ENCODE data around the gene PCNX1. TPM values are rescaled to one million over a fixed set of nuclear protein-coding genes. Genes with fewer than 3 reads are reported as not detected.
"Not testable (repeated sequence)": the region's sequence is repeated elsewhere in the genome, so short reads cannot be mapped to it uniquely, and the experiment has no call there.

Gene PCNX1
- total RNA-seq, 2 experiments from 2014 or later: 31.0 to 37.4 TPM

- Mint-ChIP-seq H3K27me3 (no peaks in the 10 kb centered on the region), H3K9me3 (peaks cover 15% of the 10 kb centered on the region), H3K4me1 (peaks cover 34% of the 10 kb centered on the region), H3K4me3 (no peak overlapping the region), H3K27ac (peak overlapping the region; percentile 11), H3K36me3 (peaks cover 47% of the 10 kb centered on the region)
- DNase-seq: no peak
These were observed 115.7 kb downstream of the PCNX1 start for GRCh38 chr14:71022939-71023338.

GRCh38 chr14:71029236-71029781, 122.0 kb downstream of the PCNX1 start:
- peaks cover 2% of the 10 kb centered on the region for H3K4me1 Mint-ChIP-seq
- H3K36me3 Mint-ChIP-seq: peaks cover 14% of the 10 kb centered on the region
- no peaks in the 10 kb centered on the region for H3K9me3 Mint-ChIP-seq
- no peak overlapping the region for H3K4me3 Mint-ChIP-seq
- H3K27ac Mint-ChIP-seq: no peak overlapping the region
- no peaks in the 10 kb centered on the region for H3K27me3 Mint-ChIP-seq
- no peak for DNase-seq

GRCh38 chr14:71031000-71031399, 123.7 kb downstream of the PCNX1 start:
- Mint-ChIP-seq H3K27me3 (no peaks in the 10 kb centered on the region), H3K27ac (no peak overlapping the region), H3K36me3 (peaks cover 21% of the 10 kb centered on the region)

GRCh38 chr14:71036433-71036832, 129.2 kb downstream of the PCNX1 start:
- H3K4me1 Mint-ChIP-seq: no peaks in the 10 kb centered on the region
- H3K27me3 Mint-ChIP-seq: no peaks in the 10 kb centered on the region
- DNase-seq: no peak
- H3K9me3 Mint-ChIP-seq: peaks cover 19% of the 10 kb centered on the region
- H3K4me3 Mint-ChIP-seq: no peak overlapping the region
- no peak overlapping the region for H3K27ac Mint-ChIP-seq
- peaks cover 54% of the 10 kb centered on the region for H3K36me3 Mint-ChIP-seq

More at GRCh38 chr14:71031000-71031399, 123.7 kb downstream of the PCNX1 start:
- Mint-ChIP-seq H3K9me3 (no peaks in the 10 kb centered on the region), H3K4me3 (no peak overlapping the region), H3K4me1 (peaks cover 2% of the 10 kb centered on the region)
- DNase-seq: no peak

- Mint-ChIP-seq H3K4me3 (no peak overlapping the region), H3K27ac (no peak overlapping the region), H3K36me3 (peaks cover 25% of the 10 kb centered on the region), H3K9me3 (peaks cover 8% of the 10 kb centered on the region), H3K27me3 (no peaks in the 10 kb centered on the region), H3K4me1 (peaks cover 8% of the 10 kb centered on the region)
- DNase-seq: no peak
These were observed 141.1 kb downstream of the PCNX1 start for GRCh38 chr14:71048393-71048792.

- Mint-ChIP-seq H3K36me3 (peaks cover 17% of the 10 kb centered on the region), H3K27ac (no peak overlapping the region), H3K4me3 (no peak overlapping the region)
These were observed 142.3 kb downstream of the PCNX1 start for GRCh38 chr14:71049435-71050133.

GRCh38 chr14:71050227-71050823, 143.1 kb downstream of the PCNX1 start:
- peaks cover 14% of the 10 kb centered on the region for H3K36me3 Mint-ChIP-seq
- no peak overlapping the region for H3K4me3 Mint-ChIP-seq
- H3K4me1 Mint-ChIP-seq: peaks cover 2% of the 10 kb centered on the region
- H3K27me3 Mint-ChIP-seq: no peaks in the 10 kb centered on the region
- H3K9me3 Mint-ChIP-seq: no peaks in the 10 kb centered on the region
- no peak overlapping the region for H3K27ac Mint-ChIP-seq
- no peak for DNase-seq

More at GRCh38 chr14:71049435-71050133, 142.3 kb downstream of the PCNX1 start:
- peaks cover 4% of the 10 kb centered on the region for H3K4me1 Mint-ChIP-seq
- no peaks in the 10 kb centered on the region for H3K27me3 Mint-ChIP-seq
- no peaks in the 10 kb centered on the region for H3K9me3 Mint-ChIP-seq
- no peak for DNase-seq

GRCh38 chr14:71054706-71055105, 147.4 kb downstream of the PCNX1 start:
- Mint-ChIP-seq H3K36me3 (peaks cover 18% of the 10 kb centered on the region), H3K4me1 (no peaks in the 10 kb centered on the region), H3K27ac (no peak overlapping the region), H3K27me3 (no peaks in the 10 kb centered on the region), H3K4me3 (no peak overlapping the region), H3K9me3 (no peaks in the 10 kb centered on the region)
- DNase-seq: no peak

GRCh38 chr14:71056168-71056567, 148.9 kb downstream of the PCNX1 start:
- DNase-seq: no peak
- Mint-ChIP-seq H3K36me3 (peaks cover 25% of the 10 kb centered on the region), H3K9me3 (no peaks in the 10 kb centered on the region)

GRCh38 chr14:71060274-71060673, 153.0 kb downstream of the PCNX1 start:
- no peak for DNase-seq
- Mint-ChIP-seq H3K27ac (peak overlapping the region; percentile 35), H3K36me3 (peaks cover 44% of the 10 kb centered on the region), H3K9me3 (peaks cover 6% of the 10 kb centered on the region), H3K4me1 (peaks cover 1% of the 10 kb centered on the region), H3K4me3 (no peak overlapping the region), H3K27me3 (no peaks in the 10 kb centered on the region)

More at GRCh38 chr14:71056168-71056567, 148.9 kb downstream of the PCNX1 start:
- H3K27me3 Mint-ChIP-seq: no peaks in the 10 kb centered on the region
- no peaks in the 10 kb centered on the region for H3K4me1 Mint-ChIP-seq
- H3K4me3 Mint-ChIP-seq: no peak overlapping the region
- no peak overlapping the region for H3K27ac Mint-ChIP-seq

GRCh38 chr14:71060825-71061455, 153.7 kb downstream of the PCNX1 start:
- Mint-ChIP-seq H3K4me3 (no peak overlapping the region), H3K36me3 (peaks cover 51% of the 10 kb centered on the region), H3K4me1 (peaks cover 1% of the 10 kb centered on the region), H3K9me3 (peaks cover 10% of the 10 kb centered on the region), H3K27ac (no peak overlapping the region), H3K27me3 (no peaks in the 10 kb centered on the region)
- DNase-seq: no peak

- no peak overlapping the region for H3K4me3 Mint-ChIP-seq
- H3K36me3 Mint-ChIP-seq: peaks cover 56% of the 10 kb centered on the region
- no peaks in the 10 kb centered on the region for H3K27me3 Mint-ChIP-seq
- DNase-seq: no peak
- no peak overlapping the region for H3K27ac Mint-ChIP-seq
- H3K9me3 Mint-ChIP-seq: peaks cover 10% of the 10 kb centered on the region
- peaks cover 1% of the 10 kb centered on the region for H3K4me1 Mint-ChIP-seq
These were observed 154.2 kb downstream of the PCNX1 start for GRCh38 chr14:71061458-71061857.

- no peak for DNase-seq
- Mint-ChIP-seq H3K27ac (no peak overlapping the region), H3K27me3 (no peaks in the 10 kb centered on the region), H3K4me1 (peaks cover 1% of the 10 kb centered on the region), H3K4me3 (no peak overlapping the region), H3K9me3 (peaks cover 10% of the 10 kb centered on the region), H3K36me3 (peaks cover 62% of the 10 kb centered on the region)
These were observed 155.5 kb downstream of the PCNX1 start for GRCh38 chr14:71062581-71063303.

- no peak overlapping the region for H3K4me3 Mint-ChIP-seq
- peaks cover 1% of the 10 kb centered on the region for H3K4me1 Mint-ChIP-seq
- no peaks in the 10 kb centered on the region for H3K27me3 Mint-ChIP-seq
- H3K27ac Mint-ChIP-seq: no peak overlapping the region
- H3K36me3 Mint-ChIP-seq: peaks cover 59% of the 10 kb centered on the region
- DNase-seq: no peak
- H3K9me3 Mint-ChIP-seq: peaks cover 10% of the 10 kb centered on the region
These were observed 156.1 kb downstream of the PCNX1 start for GRCh38 chr14:71063351-71063750.

- not testable (repeated sequence) for H3K9me3 Mint-ChIP-seq, H3K27me3 Mint-ChIP-seq, H3K27ac Mint-ChIP-seq, H3K4me1 Mint-ChIP-seq, DNase-seq, H3K4me3 Mint-ChIP-seq
- peaks cover 61% of the 10 kb centered on the region for H3K36me3 Mint-ChIP-seq
These were observed 157.5 kb downstream of the PCNX1 start for GRCh38 chr14:71064747-71065146.
